Esophagus squamous epithelium (tissue), 4 donors: Measurements from ENCODE around the gene GPRC5A.

Source experiments
- POLR2A ChIP-seq, 4 donors: fragments of 450-650 bp; IDR thresholded peaks; one replicate each; pipeline ENCODE4 v1.6.1; 2017; ENCODE audit warnings: antibody characterized with exemption in 4 of 4, mild to moderate bottlenecking in 4 of 4, moderate library complexity in 3 of 4
- TF ChIP-seq, protein P1 (sequence below), 6 experiments: fragments of 450-650 bp in 4 of 6; fragments of 200-600 bp in 2 of 6; sonication (generic) in 2 of 6; IDR thresholded peaks; one replicate each; pipeline ENCODE4 v1.5.1; 2016 to 2019; ENCODE audit warnings: antibody characterized with exemption in 6 of 6, mild to moderate bottlenecking in 4 of 6, moderate library complexity in 4 of 6

DNA sequence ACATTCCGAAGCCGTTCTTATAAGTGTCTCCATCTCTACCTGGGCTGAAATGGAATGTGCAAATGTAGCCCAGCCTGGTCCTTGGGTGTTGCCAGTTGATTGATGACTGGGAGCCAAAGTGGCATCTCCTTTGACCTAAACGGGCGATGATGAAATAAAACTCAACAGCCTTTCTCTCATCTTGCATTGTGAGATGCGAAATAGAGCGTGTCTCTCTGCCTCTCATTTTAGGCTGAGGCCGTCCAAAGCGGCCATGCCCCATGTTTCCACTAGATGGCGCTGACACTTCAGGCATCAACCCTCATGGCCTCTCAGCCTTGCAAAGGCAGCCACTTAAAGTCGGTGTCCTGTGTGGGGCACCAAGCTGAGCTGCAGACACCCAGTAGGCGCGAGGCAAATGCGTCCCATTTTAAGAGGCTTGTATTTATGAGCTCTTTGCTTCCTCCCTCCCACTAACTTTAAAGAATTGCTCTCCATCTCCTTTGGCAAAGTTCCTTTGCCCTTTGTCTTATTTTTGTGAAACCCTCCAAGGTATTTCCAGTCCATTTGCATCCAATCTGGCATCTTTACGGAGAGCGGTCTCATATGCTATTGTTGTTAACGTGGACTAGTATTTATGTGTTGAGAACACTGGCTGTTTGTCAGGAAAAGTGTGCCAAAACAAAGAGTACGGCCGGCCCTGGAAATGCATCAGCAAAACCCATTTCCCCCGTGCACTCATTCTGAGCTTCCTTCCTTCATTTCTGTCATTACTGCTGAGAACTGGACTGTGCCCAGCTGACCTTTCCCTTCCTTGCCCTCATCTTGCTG is 25.0 kb downstream of the GPRC5A start:
- TF ChIP-seq, protein P1, sequence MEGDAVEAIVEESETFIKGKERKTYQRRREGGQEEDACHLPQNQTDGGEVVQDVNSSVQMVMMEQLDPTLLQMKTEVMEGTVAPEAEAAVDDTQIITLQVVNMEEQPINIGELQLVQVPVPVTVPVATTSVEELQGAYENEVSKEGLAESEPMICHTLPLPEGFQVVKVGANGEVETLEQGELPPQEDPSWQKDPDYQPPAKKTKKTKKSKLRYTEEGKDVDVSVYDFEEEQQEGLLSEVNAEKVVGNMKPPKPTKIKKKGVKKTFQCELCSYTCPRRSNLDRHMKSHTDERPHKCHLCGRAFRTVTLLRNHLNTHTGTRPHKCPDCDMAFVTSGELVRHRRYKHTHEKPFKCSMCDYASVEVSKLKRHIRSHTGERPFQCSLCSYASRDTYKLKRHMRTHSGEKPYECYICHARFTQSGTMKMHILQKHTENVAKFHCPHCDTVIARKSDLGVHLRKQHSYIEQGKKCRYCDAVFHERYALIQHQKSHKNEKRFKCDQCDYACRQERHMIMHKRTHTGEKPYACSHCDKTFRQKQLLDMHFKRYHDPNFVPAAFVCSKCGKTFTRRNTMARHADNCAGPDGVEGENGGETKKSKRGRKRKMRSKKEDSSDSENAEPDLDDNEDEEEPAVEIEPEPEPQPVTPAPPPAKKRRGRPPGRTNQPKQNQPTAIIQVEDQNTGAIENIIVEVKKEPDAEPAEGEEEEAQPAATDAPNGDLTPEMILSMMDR (IDR thresholded peaks at IDR 0.05) = peak; percentile 86 to 99 (median 97)
- no peak for TF ChIP-seq POLR2A (IDR thresholded peaks at IDR 0.05)
